ENCODE results near the gene HHATL. TPM values are rescaled to one million over a fixed set of nuclear protein-coding genes. Genes with fewer than 3 reads are reported as not detected.

Gene HHATL
- total RNA-seq, 4 donors from 2014 or later, result 0.62 to 1.3 TPM; not detected in 2

- intact Hi-C loops (cut with DNase I; ENCODE audit: low total_unique reads), result no loop called here
- TF ChIP-seq CTCF (IDR thresholded peaks at IDR 0.05) (no peak), POLR2A (IDR thresholded peaks at IDR 0.05) (no peak)
- Histone ChIP-seq H3K4me3 (no peak overlapping the region), H3K27ac (no peak overlapping the region), H3K4me1 (no peaks in the 10 kb centered on the region), H3K27me3 (no peaks in the 10 kb centered on the region), H3K9me3 (no peaks in the 10 kb centered on the region), H3K36me3 (no peaks in the 10 kb centered on the region)
- DNase-seq, result no peak
These were observed 1.1 kb downstream of the HHATL start for GRCh38 chr3:42701371-42702065.

GRCh38 chr3:42700366-42701288 lies 2.0 kb downstream of the HHATL start:
- TF ChIP-seq POLR2A (IDR thresholded peaks at IDR 0.05), result no peak
- TF ChIP-seq CTCF (IDR thresholded peaks at IDR 0.05), result no peak
- no peak overlapping the region for H3K4me3 ChIP-seq
- H3K27me3 ChIP-seq, result no peaks in the 10 kb centered on the region
- H3K27ac ChIP-seq, result no peak overlapping the region
- no peaks in the 10 kb centered on the region for H3K36me3 ChIP-seq
- H3K9me3 ChIP-seq, result no peaks in the 10 kb centered on the region
- DNase-seq, result no peak
- no peaks in the 10 kb centered on the region for H3K4me1 ChIP-seq
- intact Hi-C loops (cut with DNase I; ENCODE audit: low total_unique reads), result no loop called here

- H3K27ac ChIP-seq, result no peak overlapping the region
- intact Hi-C loops (cut with DNase I; ENCODE audit: low total_unique reads), result no loop called here
- H3K27me3 ChIP-seq, result no peaks in the 10 kb centered on the region
- H3K4me1 ChIP-seq, result no peaks in the 10 kb centered on the region
- no peaks in the 10 kb centered on the region for H3K9me3 ChIP-seq
- TF ChIP-seq CTCF (IDR thresholded peaks at IDR 0.05), result no peak
- TF ChIP-seq POLR2A (IDR thresholded peaks at IDR 0.05), result no peak
- DNase-seq, result no peak
- H3K36me3 ChIP-seq, result no peaks in the 10 kb centered on the region
- no peak overlapping the region for H3K4me3 ChIP-seq
These were observed 3.1 kb downstream of the HHATL start for GRCh38 chr3:42699511-42699971.

GRCh38 chr3:42698911-42699230 lies 3.7 kb downstream of the HHATL start:
- no peak for DNase-seq
- intact Hi-C loops (cut with DNase I; ENCODE audit: low total_unique reads), result no loop called here
- H3K4me1 ChIP-seq, result no peaks in the 10 kb centered on the region
- no peak overlapping the region for H3K27ac ChIP-seq
- H3K4me3 ChIP-seq, result no peak overlapping the region
- H3K9me3 ChIP-seq, result no peaks in the 10 kb centered on the region
- H3K27me3 ChIP-seq, result no peaks in the 10 kb centered on the region
- H3K36me3 ChIP-seq, result no peaks in the 10 kb centered on the region
- TF ChIP-seq POLR2A (IDR thresholded peaks at IDR 0.05) (no peak), CTCF (IDR thresholded peaks at IDR 0.05) (no peak)

Data from uterus (tissue), 4 donors.